Kasumi-1 (cell line): Measurements from ENCODE around the gene EHD4.

Experiments
- DNase-seq, 2 experiments: peaks; one replicate each; lab custom pipeline; 2025; lab: John Stamatoyannopoulos, UW

EHD4 gene

GRCh38 chr15:41860049-41860828 lies 112.1 kb downstream of the EHD4 start:
- DNase-seq, result no peak

- no peak for DNase-seq
Measured at GRCh38 chr15:41858756-41859155, 113.6 kb downstream of the EHD4 start.

DNA sequence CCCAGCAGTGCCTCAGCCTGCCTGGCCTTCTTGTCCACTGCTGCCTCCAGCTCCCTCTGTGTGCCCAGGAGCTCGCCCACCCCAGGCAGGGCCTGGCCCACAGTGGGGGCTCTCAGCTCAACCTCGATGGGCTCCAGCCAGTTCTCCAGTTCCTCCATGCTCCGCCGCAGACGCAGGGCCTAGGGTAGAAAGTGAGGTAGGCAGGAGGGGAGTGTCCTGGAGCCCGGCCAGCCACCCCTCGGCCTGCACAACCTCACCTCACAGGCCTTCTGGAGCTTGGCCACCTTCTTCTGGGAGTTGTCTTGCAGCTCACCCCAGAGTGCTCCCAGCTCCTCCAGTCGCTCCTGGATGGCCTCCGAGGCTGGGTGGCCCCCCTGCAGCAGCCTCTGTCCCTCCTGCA lies 115.0 kb downstream of the EHD4 start:
- DNase-seq, result no peak

DNA sequence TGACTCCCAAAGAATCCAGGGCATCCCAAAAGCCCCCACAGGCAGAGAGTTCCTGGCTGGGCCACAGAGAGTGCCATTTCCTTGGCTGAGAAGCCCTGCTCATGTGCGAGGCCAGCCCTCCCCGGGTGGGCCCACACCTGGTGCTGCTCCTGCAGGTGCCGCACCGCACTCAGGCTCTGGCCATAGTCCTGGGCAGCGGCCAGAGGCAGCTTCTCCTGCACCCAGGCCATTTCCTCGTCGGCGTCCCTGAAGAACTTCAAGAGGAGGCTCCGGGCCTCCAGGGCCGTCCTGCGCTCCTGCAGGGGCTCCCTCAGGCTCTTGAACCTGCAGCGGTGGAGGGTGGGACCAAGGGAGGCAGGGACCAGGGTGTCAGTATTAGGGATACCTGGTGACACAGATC lies 115.6 kb downstream of the EHD4 start:
- no peak for DNase-seq

GRCh38 chr15:41856262-41856661 lies 116.1 kb downstream of the EHD4 start:
- no peak for DNase-seq

- DNase-seq, result no peak
Measured at GRCh38 chr15:41855261-41855961, 116.9 kb downstream of the EHD4 start.

GRCh38 chr15:41854443-41854842 lies 117.9 kb downstream of the EHD4 start:
- no peak for DNase-seq

DNA sequence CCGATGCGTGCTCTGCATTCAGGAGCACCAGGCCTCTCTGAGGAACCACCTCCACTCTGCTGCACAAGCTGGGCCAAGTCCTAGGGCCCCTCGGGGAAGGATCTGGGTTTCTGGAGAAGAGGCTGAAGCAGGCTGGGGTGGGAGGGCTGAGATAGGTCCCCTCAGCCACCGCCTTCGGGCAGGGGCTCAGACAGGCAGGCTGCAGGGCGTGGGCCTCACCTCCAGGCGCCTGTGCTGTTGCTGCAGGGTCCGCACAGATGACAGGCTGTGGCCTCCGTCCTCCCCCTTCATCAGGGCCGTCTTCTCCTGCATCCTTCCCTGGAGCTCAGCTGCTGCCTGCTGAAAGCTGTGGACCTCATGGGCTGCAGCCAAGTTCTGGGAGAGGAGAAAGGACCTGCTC lies 118.5 kb downstream of the EHD4 start:
- DNase-seq, result no peak

DNA sequence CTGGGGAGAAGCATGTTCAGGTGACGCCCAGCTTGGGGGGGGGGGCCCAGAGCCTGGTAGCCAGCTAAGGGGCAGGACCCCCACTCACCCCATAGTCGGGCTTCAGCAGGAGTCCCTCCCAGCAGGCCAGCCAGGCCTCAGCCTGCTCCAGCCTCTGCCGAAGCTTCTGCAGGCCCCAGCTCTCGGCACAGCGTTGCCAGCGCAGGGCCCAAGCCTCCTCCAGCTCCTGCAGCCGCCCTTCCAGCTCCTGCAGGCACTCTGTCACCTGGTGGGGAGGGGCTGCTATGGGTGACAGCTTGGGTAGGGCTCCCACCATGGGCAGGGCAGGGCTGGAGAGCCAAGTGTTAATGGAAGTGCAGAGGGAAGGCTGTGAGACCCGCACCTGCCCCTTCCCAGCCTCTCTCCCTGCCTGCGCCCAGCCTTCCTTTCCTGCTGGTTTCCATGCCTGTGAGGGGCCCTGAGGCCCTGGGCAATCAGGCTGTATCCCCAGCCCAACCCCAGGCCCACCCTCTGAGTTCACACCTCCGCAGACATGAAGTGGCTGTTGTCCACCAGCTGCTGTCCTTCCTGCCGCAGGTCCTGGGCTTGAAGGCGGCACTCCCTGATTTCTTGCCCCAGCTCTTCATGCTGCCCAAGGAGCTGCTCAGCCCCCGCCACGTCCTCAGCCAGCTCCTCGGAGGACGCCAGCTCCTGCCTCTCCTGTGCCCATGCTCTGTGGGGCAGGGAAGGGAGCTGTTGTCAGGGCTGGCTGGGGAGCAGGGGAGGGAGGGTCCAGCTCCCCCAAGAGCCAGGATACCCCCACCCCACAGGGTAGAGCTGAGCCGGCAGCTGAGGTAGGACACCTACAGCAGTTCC lies 119.4 kb downstream of the EHD4 start:
- no peak for DNase-seq

DNA sequence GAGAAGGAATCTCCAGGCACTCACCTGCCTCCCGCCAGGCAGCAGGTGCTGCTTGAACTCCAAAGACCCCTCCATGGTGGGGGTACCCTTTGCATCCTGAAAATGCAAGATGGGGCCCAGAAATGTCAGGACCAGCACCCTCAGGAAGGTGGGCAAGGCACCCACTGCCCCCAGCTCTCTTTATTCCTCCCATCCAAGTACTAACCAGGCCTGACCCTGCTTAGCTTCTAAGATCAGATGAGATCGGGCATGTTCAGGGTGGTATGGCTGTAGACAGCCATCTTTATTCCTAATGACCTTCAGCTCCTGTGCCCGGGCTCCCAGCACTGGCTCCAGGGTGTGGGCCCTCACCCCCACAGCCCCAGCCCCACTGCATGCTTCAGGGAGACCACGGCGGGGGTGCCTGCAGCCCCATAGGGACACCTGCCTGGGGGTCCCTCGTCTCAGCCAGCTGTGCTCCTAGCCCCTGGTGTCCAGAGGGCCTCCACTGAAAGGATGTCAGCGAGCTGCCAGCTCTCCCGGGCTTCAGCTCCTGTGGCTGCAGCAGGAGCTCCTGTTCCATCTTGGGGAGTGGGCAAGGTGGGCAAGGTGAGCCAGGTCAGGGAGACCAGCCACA lies 120.5 kb downstream of the EHD4 start:
- DNase-seq, result no peak

DNA sequence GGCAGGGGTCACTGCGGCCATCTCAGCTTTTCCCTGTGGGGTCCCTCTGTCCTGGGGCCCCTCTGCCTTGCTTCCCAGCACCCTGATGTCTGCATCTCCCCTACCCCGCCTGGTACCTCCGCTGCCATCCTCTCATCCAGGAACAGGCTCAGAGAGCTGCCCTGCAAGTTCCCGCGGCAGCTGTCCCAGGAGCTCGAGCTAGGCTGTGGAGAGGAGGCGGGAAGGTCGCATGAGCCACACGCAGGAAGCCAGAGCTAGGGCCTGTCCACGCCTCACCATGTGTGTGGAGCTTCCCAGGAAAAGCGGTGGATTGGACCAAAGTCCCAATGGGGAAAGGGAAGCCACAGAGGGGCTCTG lies 121.2 kb downstream of the EHD4 start:
- DNase-seq, result no peak

DNA sequence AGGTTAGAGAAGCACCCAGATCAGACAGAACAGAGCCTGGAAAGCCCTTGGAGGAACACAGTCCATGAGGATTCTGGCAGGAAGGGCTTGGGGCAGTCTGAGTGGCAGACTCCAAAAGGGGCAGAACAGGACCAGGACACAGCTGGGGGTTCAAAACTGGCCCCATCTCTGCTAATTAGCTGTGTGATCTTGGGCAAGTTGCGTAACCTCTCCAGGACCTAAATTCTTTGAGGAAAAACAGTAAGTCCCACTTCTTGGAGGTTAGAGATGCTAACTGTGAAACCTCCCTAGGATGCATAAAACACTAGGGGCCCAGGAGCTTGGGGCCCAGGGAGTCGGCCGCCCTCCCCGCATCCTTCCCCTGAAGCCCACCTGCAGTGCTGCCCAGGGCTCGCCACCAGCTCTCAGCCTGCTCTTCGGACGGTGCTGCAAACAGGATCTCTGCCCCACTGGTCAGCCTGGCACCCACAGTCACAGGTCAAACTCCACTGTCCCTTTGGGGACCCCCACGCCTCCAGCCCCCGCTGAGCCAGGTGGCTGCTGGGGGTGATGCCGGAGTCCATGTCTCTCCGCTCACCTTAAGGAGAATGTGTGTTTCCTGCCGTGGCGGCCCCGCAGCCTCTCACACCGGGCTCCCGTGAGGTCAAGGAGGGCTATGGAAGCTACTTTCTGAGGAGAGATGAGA lies 121.7 kb downstream of the EHD4 start:
- DNase-seq, result no peak

DNA sequence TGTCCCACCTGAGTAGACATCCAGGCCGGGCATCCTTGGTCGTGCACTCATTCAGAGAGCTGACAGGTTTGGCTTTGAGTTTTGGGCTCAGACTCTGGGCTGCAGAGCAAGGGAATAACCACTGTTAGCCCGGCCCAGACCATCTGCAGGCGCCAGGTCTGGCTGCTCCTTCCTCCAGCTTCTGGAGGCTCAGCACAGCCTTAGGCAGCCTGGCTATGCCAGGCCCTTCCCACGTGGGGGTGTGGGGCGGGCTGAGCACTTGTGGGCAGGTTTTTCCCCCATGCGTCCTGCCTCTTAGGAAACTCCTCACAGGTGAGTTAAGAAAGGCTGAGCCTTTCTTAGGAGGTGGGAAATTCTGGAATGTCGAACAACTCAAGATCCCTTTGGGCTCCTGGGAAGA lies 122.5 kb downstream of the EHD4 start:
- no peak for DNase-seq

DNA sequence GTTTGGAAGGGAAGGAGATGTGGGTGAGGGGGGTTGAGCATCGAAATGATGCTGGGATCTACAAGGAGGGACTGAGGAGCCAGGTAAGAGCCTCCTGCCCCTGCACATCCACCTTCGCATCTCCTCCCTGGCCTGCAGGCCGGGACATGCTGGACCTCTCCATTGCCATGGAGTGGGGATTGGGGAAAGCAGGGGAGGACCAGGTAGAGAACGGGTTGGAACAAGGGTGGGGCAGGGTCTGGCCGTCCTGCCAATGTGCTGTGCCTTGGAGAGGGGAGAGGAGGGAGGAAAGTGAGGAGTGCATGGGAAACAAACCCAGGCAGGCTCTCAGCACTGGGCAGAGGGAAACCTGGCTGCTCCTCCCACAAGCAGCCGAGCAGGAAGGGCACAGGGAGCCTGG lies 123.2 kb downstream of the EHD4 start:
- no peak for DNase-seq

DNA sequence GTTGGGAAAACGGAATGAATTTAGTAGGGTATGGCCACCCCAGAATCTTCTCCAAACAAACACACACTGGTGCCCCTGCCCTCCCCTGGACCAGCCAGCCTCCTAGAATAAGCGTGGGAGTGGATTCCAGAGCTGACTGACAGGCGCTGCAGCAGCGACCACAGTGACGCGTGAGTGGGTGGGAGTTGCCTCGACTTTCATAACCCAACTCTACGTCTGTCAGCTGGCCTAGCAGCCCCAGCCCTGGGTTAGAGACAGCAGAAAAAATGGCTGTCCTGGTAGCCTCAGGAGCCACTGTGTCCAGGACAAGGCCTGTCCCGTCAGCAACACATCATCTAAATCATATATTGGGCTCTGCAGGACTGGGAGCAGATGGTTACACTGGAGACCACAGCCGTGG lies 123.7 kb downstream of the EHD4 start:
- DNase-seq, result no peak

- DNase-seq, result no peak
Measured at GRCh38 chr15:41847981-41848380, 124.4 kb downstream of the EHD4 start.

DNA sequence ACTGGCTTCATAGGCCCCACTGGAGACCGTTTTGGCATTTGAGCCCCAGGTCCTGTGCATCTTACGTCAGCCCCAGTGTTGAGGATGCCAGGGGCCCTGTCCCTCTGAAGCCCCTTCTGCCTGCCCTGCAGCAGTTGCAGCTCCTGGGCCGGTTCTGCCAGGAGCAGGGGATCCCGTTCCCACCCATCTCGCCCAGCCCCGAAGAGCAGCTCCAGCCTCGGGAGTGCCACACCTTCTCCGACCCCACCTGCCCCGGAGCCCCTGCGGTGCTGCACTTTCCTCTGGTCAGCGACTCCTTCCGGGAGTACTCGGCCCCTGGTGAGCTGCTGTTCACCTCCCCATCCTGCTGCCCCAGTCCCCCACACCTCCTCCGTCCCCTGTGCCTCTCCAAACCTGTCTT lies 125.2 kb downstream of the EHD4 start:
- no peak for DNase-seq
